ENCODE measurements around the gene PTPRT. TPM values are rescaled to one million over a fixed set of nuclear protein-coding genes. Genes with fewer than 3 reads are reported as not detected.

Gene PTPRT
- total and polyA plus RNA-seq, 2 of the 13 experiments (the other 11 are each of a cell fraction or from before 2014, with no cell fraction given), result under 0.01 to 0.09 TPM

DNA sequence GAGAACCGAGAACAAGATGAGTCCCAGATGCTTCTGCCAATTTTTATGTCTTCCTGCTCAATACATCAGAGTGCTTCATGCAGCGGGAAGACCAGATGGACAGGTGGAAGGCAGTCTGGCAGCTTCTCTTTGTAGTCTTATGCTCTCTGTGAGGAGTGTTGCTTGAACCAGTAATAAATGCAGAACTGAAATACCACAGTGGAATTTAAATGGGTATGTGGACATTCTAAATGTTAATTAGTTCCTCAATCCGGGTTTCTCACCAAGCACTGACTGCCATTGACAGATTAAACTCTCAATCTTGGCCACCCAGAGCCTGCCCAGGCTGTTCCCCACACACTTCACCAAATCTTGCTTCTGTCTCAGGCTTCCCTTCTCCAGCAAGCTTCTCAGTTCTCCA, 876.0 kb downstream of the PTPRT start:
- intact Hi-C loops (cut with micrococcal nuclease; ENCODE audit: unreplicated experiment), result no loop called here
- FAIRE-seq (no peak), ATAC-seq (no peak), DNase-seq (ENCODE audit: low spot score) (no peak)
- H3K79me2 ChIP-seq (ENCODE audit: insufficient read depth, low read length), result no peaks in the 10 kb centered on the region
- peaks cover 59% of the 10 kb centered on the region for H3K9me3 ChIP-seq (ENCODE audit: low read length)
- no peak overlapping the region for H3K9ac ChIP-seq (ENCODE audit: insufficient read depth, low read depth, low read length)
- POLR2A ChIA-PET, result no interaction called here
- H3K27me3 ChIP-seq (ENCODE audit: control insufficient read depth in 1 of 2, insufficient read depth in 2 of 2, low read length in 2 of 2), result no peaks in the 10 kb centered on the region
- H4K20me1 ChIP-seq (ENCODE audit: insufficient read depth, low read length), result no peaks in the 10 kb centered on the region
- H3K4me2 ChIP-seq (ENCODE audit: low read depth, low read length), result no peak overlapping the region
- no peak overlapping the region for H2AFZ ChIP-seq (ENCODE audit: low read length)
- no peak overlapping the region for H3K27ac ChIP-seq (ENCODE audit: extremely low read length, insufficient read depth, low read length)
- CTCF ChIA-PET (ENCODE audit: low intra/inter-chr PET ratio, low total read pairs), result no interaction called here
- WGBS (ENCODE audit: low lambda C conversion rate), result 4% methylated on average over 3 of the region's 3 CpGs
- TF ChIP-seq BRF2 (CRISPR knock-in tag; IDR thresholded peaks at IDR 0.05) (no peak), JUND (CRISPR knock-in tag; IDR thresholded peaks at IDR 0.05) (no peak), GMEB2 (CRISPR knock-in tag; IDR thresholded peaks at IDR 0.05; ENCODE audit: low read depth) (no peak), ZNF570 (CRISPR knock-in tag; IDR thresholded peaks at IDR 0.05; ENCODE audit: borderline replicate concordance) (no peak), ZNF234 (CRISPR knock-in tag; conservative IDR thresholded peaks at IDR 0.05) (no peak), ZBTB4 (CRISPR knock-in tag; IDR thresholded peaks at IDR 0.05; ENCODE audit: borderline replicate concordance) (no peak), GZF1 (CRISPR knock-in tag; IDR thresholded peaks at IDR 0.05) (no peak)
- TF ChIP-seq, protein P1, sequence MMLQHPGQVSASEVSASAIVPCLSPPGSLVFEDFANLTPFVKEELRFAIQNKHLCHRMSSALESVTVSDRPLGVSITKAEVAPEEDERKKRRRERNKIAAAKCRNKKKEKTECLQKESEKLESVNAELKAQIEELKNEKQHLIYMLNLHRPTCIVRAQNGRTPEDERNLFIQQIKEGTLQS (CRISPR knock-in tag; IDR thresholded peaks at IDR 0.05), result no peak
- H3K4me1 ChIP-seq (ENCODE audit: insufficient read depth, low read length), result no peaks in the 10 kb centered on the region
- no TSS peak for BruUV-seq (replicated peaks)
- H3K4me3 ChIP-seq (replicated peaks in 1 of 3; ENCODE audit: insufficient read depth in 1 of 3, low read depth in 2 of 3, low read length in 3 of 3), result no peak overlapping the region
- H3K36me3 ChIP-seq (replicated peaks in 1 of 2; ENCODE audit: control insufficient read depth in 1 of 2, insufficient read depth in 2 of 2, low read length in 2 of 2), result no peaks in the 10 kb centered on the region
- in situ Hi-C loops (cut with HindIII; ENCODE audit: extremely low pct_ligation_motif_present, low pct_unique_long_range_greater_than_20kb), result no loop called here
